NCI-H1048 (cell line): ENCODE measurements around the gene OR4C12.
"Not testable (repeated sequence)": the region's sequence is repeated elsewhere in the genome, so short reads cannot be mapped to it uniquely, and the experiment has no call there.

Experiments used
- DNase-seq: peaks from one replicate; lab custom pipeline; 2025; lab: John Stamatoyannopoulos, UW

OR4C12 gene

GRCh38 chr11:49982435-49982834, at the start of gene OR4C12:
OR4C12 (minus strand) TSS chr11:49982535; CDS start chr11:49982501, 34 bp downstream.
- not testable (repeated sequence) for DNase-seq

- DNase-seq = no peak
Observed at GRCh38 chr11:50030193-50030592, 47.9 kb upstream of the OR4C12 start.

- peak; percentile 77 for DNase-seq
Observed at GRCh38 chr11:49995565-49995964, 13.2 kb upstream of the OR4C12 start.

- DNase-seq = not testable (repeated sequence)
Observed at GRCh38 chr11:49973439-49973838, 8.9 kb downstream of the OR4C12 start.

- DNase-seq = no peak
Observed at GRCh38 chr11:49952091-49952490, 30.2 kb downstream of the OR4C12 start, which contains the start of gene OR4C13. OR4C13 (plus strand) TSS chr11:49952391; CDS start chr11:49952423, 32 bp downstream.

GRCh38 chr11:49948701-49949100, 33.6 kb downstream of the OR4C12 start:
- not testable (repeated sequence) for DNase-seq
